ENCODE data around the gene ZC3HAV1. TPM values are rescaled to one million over a fixed set of nuclear protein-coding genes. Genes with fewer than 3 reads are reported as not detected.

ZC3HAV1 gene
- total and polyA plus RNA-seq, 9 of the 15 experiments (the other 6 are each of a cell fraction or from before 2014, with no cell fraction given): 11.9 to 40.5 (median 23.9) TPM

DNA sequence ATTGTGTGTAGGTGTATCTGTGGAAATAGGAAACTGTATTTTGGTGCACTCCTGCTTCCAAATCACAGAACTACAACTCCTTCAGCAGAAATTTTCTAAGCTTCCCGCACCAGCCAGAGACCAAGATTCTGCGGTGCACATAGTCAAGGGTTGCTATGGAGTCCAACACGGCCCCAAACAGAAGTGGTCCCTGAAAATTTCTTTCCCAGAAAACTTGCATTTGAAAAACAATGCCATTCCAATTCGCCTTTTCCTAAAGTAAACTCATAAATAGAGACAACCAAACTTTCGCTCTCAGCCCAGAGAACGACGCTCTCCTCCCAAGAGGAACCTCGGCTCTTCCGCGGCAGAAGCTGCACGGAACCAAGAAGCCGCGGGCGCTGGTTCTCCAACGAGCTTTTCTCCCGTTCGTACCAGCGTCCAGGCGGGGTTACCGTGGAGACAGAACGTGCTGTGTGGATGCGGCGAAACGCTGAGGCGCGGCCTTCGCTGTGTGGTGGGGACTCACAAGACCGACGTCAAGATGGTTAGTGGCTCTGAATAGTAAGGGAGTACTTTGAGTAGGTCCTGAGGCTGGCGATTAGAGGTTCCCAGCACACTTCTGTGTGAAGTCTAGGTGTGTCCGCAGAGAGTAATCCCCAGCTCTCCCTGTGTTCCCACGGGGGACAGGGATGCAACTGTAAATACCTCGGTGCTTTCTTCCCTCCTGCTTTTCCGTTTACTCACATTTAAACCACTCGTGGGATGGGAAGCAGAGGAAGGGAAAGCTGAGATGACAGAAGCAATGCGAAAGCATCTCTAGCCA lies 24.0 kb upstream of the ZC3HAV1 start (continued):
- TF ChIP-seq, protein P1, sequence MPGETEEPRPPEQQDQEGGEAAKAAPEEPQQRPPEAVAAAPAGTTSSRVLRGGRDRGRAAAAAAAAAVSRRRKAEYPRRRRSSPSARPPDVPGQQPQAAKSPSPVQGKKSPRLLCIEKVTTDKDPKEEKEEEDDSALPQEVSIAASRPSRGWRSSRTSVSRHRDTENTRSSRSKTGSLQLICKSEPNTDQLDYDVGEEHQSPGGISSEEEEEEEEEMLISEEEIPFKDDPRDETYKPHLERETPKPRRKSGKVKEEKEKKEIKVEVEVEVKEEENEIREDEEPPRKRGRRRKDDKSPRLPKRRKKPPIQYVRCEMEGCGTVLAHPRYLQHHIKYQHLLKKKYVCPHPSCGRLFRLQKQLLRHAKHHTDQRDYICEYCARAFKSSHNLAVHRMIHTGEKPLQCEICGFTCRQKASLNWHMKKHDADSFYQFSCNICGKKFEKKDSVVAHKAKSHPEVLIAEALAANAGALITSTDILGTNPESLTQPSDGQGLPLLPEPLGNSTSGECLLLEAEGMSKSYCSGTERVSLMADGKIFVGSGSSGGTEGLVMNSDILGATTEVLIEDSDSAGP (CRISPR knock-in tag; IDR thresholded peaks at IDR 0.05): 0 out of 2 replicates have a peak, but pooled peaks have one; percentile 69
- TF ChIP-seq MCM7 (IDR thresholded peaks at IDR 0.05) (no peak; a peak in 1 of 4 replicates), POLR2AphosphoS2 (IDR thresholded peaks at IDR 0.05; ENCODE audit: low read length) (no peak), NBN (IDR thresholded peaks at IDR 0.05; ENCODE audit: low read depth) (peak; percentile 98), POLR2H (tag; IDR thresholded peaks at IDR 0.05; ENCODE audit: low read depth) (no peak), MYNN (IDR thresholded peaks at IDR 0.05) (0 out of 2 replicates have a peak, but pooled peaks have one; percentile 74), MYNN (CRISPR knock-in tag; IDR thresholded peaks at IDR 0.05) (no peak), DDX20 (tag; IDR thresholded peaks at IDR 0.05; ENCODE audit: low read depth) (no peak), ATF7 (IDR thresholded peaks at IDR 0.05) (peak; percentile 84), IRF2 (CRISPR knock-in tag; IDR thresholded peaks at IDR 0.05) (no peak), CC2D1A (IDR thresholded peaks at IDR 0.05) (peak; percentile 76; the same call in 1 of the 2 replicates), HDAC3 (IDR thresholded peaks at IDR 0.05; ENCODE audit: borderline replicate concordance, partially characterized antibody) (peak; percentile 86), HDAC8 (tag; IDR thresholded peaks at IDR 0.05) (peak; percentile 75; the same call in 1 of the 2 replicates), SOX6 (IDR thresholded peaks at IDR 0.05) (peak; percentile 79), DMBX1 (CRISPR knock-in tag; IDR thresholded peaks at IDR 0.05; ENCODE audit: borderline replicate concordance) (peak; percentile 84)
- TF ChIP-seq, protein P2, sequence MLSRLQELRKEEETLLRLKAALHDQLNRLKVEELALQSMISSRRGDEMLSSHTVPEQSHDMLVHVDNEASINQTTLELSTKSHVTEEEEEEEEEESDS (CRISPR knock-in tag; IDR thresholded peaks at IDR 0.05): no peak
- TF ChIP-seq, protein P3, sequence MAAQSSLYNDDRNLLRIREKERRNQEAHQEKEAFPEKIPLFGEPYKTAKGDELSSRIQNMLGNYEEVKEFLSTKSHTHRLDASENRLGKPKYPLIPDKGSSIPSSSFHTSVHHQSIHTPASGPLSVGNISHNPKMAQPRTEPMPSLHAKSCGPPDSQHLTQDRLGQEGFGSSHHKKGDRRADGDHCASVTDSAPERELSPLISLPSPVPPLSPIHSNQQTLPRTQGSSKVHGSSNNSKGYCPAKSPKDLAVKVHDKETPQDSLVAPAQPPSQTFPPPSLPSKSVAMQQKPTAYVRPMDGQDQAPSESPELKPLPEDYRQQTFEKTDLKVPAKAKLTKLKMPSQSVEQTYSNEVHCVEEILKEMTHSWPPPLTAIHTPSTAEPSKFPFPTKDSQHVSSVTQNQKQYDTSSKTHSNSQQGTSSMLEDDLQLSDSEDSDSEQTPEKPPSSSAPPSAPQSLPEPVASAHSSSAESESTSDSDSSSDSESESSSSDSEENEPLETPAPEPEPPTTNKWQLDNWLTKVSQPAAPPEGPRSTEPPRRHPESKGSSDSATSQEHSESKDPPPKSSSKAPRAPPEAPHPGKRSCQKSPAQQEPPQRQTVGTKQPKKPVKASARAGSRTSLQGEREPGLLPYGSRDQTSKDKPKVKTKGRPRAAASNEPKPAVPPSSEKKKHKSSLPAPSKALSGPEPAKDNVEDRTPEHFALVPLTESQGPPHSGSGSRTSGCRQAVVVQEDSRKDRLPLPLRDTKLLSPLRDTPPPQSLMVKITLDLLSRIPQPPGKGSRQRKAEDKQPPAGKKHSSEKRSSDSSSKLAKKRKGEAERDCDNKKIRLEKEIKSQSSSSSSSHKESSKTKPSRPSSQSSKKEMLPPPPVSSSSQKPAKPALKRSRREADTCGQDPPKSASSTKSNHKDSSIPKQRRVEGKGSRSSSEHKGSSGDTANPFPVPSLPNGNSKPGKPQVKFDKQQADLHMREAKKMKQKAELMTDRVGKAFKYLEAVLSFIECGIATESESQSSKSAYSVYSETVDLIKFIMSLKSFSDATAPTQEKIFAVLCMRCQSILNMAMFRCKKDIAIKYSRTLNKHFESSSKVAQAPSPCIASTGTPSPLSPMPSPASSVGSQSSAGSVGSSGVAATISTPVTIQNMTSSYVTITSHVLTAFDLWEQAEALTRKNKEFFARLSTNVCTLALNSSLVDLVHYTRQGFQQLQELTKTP (IDR thresholded peaks at IDR 0.05; ENCODE audit: low read depth in 1 of 2, partially characterized antibody in 2 of 2): peak; percentile 50 to 82
- TF ChIP-seq, protein P4, sequence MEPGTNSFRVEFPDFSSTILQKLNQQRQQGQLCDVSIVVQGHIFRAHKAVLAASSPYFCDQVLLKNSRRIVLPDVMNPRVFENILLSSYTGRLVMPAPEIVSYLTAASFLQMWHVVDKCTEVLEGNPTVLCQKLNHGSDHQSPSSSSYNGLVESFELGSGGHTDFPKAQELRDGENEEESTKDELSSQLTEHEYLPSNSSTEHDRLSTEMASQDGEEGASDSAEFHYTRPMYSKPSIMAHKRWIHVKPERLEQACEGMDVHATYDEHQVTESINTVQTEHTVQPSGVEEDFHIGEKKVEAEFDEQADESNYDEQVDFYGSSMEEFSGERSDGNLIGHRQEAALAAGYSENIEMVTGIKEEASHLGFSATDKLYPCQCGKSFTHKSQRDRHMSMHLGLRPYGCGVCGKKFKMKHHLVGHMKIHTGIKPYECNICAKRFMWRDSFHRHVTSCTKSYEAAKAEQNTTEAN (CRISPR knock-in tag; IDR thresholded peaks at IDR 0.05): 0 out of 2 replicates have a peak, but pooled peaks have one; percentile 66
- TF ChIP-seq, protein P5, sequence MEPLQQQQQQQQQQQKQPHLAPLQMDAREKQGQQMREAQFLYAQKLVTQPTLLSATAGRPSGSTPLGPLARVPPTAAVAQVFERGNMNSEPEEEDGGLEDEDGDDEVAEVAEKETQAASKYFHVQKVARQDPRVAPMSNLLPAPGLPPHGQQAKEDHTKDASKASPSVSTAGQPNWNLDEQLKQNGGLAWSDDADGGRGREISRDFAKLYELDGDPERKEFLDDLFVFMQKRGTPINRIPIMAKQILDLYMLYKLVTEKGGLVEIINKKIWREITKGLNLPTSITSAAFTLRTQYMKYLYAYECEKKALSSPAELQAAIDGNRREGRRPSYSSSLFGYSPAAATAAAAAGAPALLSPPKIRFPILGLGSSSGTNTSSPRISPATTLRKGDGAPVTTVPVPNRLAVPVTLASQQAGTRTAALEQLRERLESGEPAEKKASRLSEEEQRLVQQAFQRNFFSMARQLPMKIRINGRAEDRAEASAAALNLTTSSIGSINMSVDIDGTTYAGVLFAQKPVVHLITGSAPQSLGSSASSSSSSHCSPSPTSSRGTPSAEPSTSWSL (CRISPR knock-in tag; IDR thresholded peaks at IDR 0.05; ENCODE audit: borderline replicate concordance): peak; percentile 60; the same call in 1 of the 2 replicates

Data from K562 (cell line).